Measurements from ENCODE around the gene BTBD16. TPM values are rescaled to one million over a fixed set of nuclear protein-coding genes. Genes with fewer than 3 reads are reported as not detected.

BTBD16 gene
- total RNA-seq, 2 donors from 2014 or later = 0.62 TPM; not detected in 1

DNA sequence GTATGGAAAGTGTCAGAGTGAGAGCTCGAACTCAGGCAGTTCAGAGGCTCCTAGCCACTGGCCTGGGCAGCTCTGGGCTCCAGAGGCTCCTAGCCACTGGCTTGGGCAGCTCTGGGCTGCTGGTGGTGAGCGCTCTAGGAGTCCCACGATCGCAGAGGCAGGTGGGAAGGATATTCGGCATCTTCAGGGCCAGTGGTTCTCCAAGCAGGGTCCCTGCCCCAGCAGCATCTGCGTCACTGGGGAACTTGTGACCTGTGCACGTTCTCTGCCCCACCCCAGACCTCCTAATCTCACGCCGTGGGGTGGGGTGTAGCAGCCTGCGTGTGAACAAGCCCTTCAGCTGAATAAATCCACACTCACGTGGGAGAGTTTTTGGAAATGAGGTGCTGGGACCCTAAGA lies 25.2 kb upstream of the BTBD16 start:
- Histone ChIP-seq H3K27ac (no peak overlapping the region), H3K4me1 (replicated peaks) (no peaks in the 10 kb centered on the region), H3K9me3 (no peaks in the 10 kb centered on the region), H3K4me3 (no peak overlapping the region), H3K27me3 (replicated peaks; ENCODE audit: insufficient read depth) (no peaks in the 10 kb centered on the region), H3K36me3 (no peaks in the 10 kb centered on the region)
- WGBS = 97% methylated on average over 10 of the region's 11 CpGs
- DNase-seq (ENCODE audit: low spot score) = no peak
- no peak for TF ChIP-seq POLR2AphosphoS5 (IDR thresholded peaks at IDR 0.05)
- no peak for TF ChIP-seq POLR2A (IDR thresholded peaks at IDR 0.05)
- TF ChIP-seq, protein P1, sequence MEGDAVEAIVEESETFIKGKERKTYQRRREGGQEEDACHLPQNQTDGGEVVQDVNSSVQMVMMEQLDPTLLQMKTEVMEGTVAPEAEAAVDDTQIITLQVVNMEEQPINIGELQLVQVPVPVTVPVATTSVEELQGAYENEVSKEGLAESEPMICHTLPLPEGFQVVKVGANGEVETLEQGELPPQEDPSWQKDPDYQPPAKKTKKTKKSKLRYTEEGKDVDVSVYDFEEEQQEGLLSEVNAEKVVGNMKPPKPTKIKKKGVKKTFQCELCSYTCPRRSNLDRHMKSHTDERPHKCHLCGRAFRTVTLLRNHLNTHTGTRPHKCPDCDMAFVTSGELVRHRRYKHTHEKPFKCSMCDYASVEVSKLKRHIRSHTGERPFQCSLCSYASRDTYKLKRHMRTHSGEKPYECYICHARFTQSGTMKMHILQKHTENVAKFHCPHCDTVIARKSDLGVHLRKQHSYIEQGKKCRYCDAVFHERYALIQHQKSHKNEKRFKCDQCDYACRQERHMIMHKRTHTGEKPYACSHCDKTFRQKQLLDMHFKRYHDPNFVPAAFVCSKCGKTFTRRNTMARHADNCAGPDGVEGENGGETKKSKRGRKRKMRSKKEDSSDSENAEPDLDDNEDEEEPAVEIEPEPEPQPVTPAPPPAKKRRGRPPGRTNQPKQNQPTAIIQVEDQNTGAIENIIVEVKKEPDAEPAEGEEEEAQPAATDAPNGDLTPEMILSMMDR (IDR thresholded peaks at IDR 0.05) = no peak
- intact Hi-C loops (cut with DNase I) = no loop called here

DNA sequence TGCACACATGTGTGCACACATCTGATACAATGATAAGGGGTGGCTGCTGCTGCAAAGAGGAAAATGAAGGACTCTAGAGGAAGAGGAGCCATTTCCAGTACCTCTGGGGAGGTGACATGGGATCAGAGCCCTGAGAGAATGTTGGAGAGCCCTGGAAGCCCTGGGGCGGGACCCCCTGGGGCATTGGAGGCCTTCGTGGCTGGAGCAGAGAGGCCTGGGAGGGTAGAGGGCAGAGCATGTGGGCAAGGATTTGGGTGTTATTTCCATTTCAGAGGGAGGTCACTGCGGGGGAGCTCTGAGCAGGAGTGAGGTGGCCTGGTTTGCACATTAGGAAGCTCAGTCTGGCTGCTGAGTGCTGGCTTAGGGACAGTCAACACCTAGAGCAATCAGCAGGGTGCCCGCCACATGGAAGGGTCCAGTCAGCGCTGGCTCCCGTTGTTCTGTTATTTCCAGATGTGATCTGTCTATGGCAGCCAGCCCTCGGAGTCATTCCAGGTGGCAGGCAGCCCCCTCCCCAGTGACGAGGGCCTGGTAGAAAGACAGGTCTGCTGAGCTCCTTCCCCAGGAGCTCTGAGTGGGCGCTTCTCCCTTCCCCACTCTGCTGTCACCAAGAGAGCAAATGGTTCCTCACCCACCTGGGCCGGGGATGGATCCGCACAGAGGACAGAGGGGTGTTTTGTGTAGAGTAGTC lies 24.1 kb upstream of the BTBD16 start:
- Histone ChIP-seq H3K4me3 (no peak overlapping the region), H3K9me3 (no peaks in the 10 kb centered on the region), H3K27ac (no peak overlapping the region), H3K4me1 (replicated peaks) (no peaks in the 10 kb centered on the region), H3K36me3 (no peaks in the 10 kb centered on the region), H3K27me3 (replicated peaks; ENCODE audit: insufficient read depth) (no peaks in the 10 kb centered on the region)
- intact Hi-C loops (cut with DNase I) = no loop called here
- 94% methylated on average over 11 of the region's 11 CpGs for WGBS
- TF ChIP-seq POLR2A (IDR thresholded peaks at IDR 0.05) (no peak), POLR2AphosphoS5 (IDR thresholded peaks at IDR 0.05) (no peak)
- TF ChIP-seq, protein P1 (IDR thresholded peaks at IDR 0.05) = no peak
- no peak for DNase-seq (ENCODE audit: low spot score)

DNA sequence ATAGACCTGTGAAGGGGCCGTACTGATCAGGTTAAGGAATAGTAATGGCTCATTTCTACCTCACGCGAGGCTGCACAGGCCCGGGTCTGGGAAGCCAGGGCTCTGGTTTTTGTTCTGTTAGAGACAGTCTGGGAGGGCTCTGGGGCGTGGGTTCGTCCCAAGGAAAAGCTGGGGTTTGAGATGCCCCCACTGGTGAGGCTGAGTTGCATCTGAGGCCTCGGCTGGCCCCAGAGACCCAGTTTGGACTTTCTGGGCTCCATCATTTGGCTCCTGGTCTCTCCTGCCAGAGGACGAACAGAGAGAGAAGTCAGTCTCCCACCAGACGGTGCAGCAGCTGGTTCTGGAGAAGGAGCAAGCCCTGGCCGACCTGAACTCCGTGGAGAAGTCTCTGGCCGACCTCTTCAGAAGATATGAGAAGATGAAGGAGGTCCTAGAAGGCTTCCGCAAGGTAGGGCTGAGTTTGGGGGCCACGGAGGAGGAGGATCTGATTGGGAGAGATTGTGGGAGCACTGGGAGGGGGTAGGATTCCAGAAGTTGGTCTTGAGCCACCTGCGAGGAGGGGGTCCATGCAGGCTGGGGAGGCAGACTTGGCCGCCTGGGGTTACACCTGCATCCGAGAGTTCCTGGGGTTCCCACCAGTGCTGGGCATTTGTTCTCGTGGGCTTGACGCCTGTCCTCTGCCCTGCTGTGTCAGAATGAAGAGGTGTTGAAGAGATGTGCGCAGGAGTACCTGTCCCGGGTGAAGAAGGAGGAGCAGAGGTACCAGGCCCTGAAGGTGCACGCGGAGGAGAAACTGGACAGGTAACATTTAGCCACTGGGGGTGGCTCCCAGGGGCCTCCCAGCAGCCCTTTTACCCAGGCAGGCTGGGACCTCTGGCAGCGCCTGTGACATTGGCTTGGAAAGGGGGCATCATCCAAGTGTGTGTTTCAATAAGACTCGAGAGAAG lies 22.5 kb upstream of the BTBD16 start:
- H3K4me1 ChIP-seq (replicated peaks) = no peaks in the 10 kb centered on the region
- intact Hi-C loops (cut with DNase I) = no loop called here
- H3K27me3 ChIP-seq (replicated peaks; ENCODE audit: insufficient read depth) = no peaks in the 10 kb centered on the region
- no peak for DNase-seq (ENCODE audit: low spot score)
- H3K27ac ChIP-seq = no peak overlapping the region
- TF ChIP-seq POLR2AphosphoS5 (IDR thresholded peaks at IDR 0.05) (no peak), POLR2A (IDR thresholded peaks at IDR 0.05) (no peak)
- TF ChIP-seq, protein P1 (IDR thresholded peaks at IDR 0.05) = no peak
- no peaks in the 10 kb centered on the region for H3K9me3 ChIP-seq
- no peak overlapping the region for H3K4me3 ChIP-seq
- WGBS = 92% methylated on average over 25 of the region's 25 CpGs
- no peaks in the 10 kb centered on the region for H3K36me3 ChIP-seq

DNA sequence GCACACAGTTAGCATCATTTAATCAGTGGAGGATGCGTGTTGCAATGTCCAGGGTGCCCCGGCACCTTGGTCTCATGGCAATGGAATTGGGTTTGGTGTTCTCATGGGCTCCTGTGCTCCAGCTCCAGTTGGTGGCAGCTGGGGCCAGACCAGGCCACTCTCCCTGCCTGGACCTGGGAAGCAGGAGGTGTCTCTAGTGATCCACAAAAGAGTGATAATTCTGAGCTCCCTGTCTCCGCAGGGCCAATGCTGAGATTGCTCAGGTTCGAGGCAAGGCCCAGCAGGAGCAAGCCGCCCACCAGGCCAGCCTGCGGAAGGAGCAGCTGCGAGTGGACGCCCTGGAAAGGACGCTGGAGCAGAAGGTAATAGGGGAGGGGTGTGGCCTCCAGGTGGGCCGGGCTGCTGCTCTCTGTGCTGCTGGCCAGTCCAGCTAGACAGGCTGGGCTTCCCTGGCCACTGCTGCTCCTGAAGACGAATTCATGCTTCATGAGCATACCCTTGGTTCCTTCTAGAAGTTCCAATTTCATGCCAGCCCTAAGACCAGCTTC lies 21.7 kb upstream of the BTBD16 start:
- peak; percentile 22 for DNase-seq (ENCODE audit: low spot score)
- no peak overlapping the region for H3K4me3 ChIP-seq
- H3K9me3 ChIP-seq = no peaks in the 10 kb centered on the region
- no peak overlapping the region for H3K27ac ChIP-seq
- peak; percentile 22 for TF ChIP-seq POLR2AphosphoS5 (IDR thresholded peaks at IDR 0.05)
- no peak for TF ChIP-seq POLR2A (IDR thresholded peaks at IDR 0.05)
- H3K4me1 ChIP-seq (replicated peaks) = no peaks in the 10 kb centered on the region
- intact Hi-C loops (cut with DNase I) = no loop called here
- WGBS = 82% methylated on average over 11 of the region's 11 CpGs
- no peaks in the 10 kb centered on the region for H3K27me3 ChIP-seq (replicated peaks; ENCODE audit: insufficient read depth)
- H3K36me3 ChIP-seq = no peaks in the 10 kb centered on the region

DNA sequence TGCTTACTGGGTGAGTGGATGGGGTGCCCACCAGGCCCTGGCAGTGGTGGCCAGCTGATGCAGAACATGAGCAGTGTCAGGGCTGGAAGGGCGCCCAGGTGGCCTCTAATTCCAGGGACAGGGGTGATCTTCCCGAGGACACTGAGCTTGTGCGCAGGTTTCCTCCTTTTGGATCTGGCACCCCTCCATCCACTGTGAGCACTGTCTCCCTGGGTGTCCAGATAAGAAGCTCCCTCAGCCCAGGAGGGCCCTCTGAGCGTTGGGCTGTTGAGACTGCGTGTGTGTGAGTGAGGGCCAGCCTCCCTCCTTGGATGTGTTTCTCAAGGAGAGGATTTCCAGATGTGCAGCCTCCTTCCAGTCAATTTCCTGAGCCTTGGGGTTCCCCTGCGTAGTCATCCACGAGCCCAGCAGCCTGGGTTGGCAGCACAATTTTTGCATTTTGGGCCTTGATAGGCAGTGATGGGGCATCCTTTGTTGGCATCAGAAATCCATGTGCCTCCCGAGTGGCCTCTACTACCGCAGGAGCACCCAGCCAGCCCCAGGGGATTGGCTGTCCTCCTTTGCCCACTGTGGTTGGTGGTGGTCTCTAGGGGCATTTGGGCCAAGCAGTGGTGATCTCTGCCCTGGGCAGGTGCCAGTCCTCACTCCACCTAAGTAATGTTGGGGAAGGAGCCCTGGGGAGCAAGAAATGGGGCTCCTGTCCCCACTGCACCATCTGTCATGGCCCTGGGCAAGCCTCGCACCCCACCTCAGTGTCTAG lies 20.9 kb upstream of the BTBD16 start:
- intact Hi-C loops (cut with DNase I) = no loop called here
- Histone ChIP-seq H3K27ac (no peak overlapping the region), H3K4me3 (no peak overlapping the region), H3K36me3 (no peaks in the 10 kb centered on the region), H3K27me3 (replicated peaks; ENCODE audit: insufficient read depth) (no peaks in the 10 kb centered on the region), H3K4me1 (replicated peaks) (no peaks in the 10 kb centered on the region), H3K9me3 (no peaks in the 10 kb centered on the region)
- no peak for TF ChIP-seq POLR2A (IDR thresholded peaks at IDR 0.05)
- TF ChIP-seq POLR2AphosphoS5 (IDR thresholded peaks at IDR 0.05) = no peak
- TF ChIP-seq, protein P1 (IDR thresholded peaks at IDR 0.05) = no peak
- DNase-seq (ENCODE audit: low spot score) = no peak
- 88% methylated on average over 10 of the region's 10 CpGs for WGBS

Data from prostate gland (tissue), 2 donors.